Right atrium auricular region (tissue), 2 donors: ENCODE results near the gene GLB1L2. TPM values are rescaled to one million over a fixed set of nuclear protein-coding genes. Genes with fewer than 3 reads are reported as not detected.

Source experiments
- DNase-seq: peaks from one replicate; pipeline ENCODE4 v3.0.0-alpha.2; 2019; ENCODE audit warnings: low spot score
- H3K27ac ChIP-seq, 2 donors: fragments of 200-600 bp; sonication (generic); 1 replicate in 1 of 2; 2 replicates in 1 of 2; pipeline ENCODE4 v1.5.1; 2016 to 2019
- H3K27me3 ChIP-seq, 2 donors: fragments of 200-600 bp; sonication (generic); one replicate each; pipeline versions ENCODE4 v1.5.1 to v1.6.0; 2017 to 2019
- H3K36me3 ChIP-seq: fragments of 200-600 bp; sonication (generic); one replicate; pipeline ENCODE4 v1.5.1; 2016
- H3K4me1 ChIP-seq, 2 donors: fragments of 200-600 bp; sonication (generic); one replicate each; pipeline versions ENCODE4 v1.5.1 to v1.6.0; 2017 to 2019
- H3K4me3 ChIP-seq, 2 donors: fragments of 200-600 bp; sonication (generic); 1 replicate in 1 of 2; 2 replicates in 1 of 2; pipeline ENCODE4 v1.5.1; 2017 to 2019; ENCODE audit warnings: mild to moderate bottlenecking in 1 of 2, moderate library complexity in 1 of 2
- H3K9me3 ChIP-seq, 2 donors: fragments of 200-600 bp; sonication (generic); one replicate each; pipeline ENCODE4 v1.5.1; 2019
- total RNA-seq, 2 donors: library from RNA; depleted of rRNA; stranded (reverse); fragments of >200 nt; gene quantifications; one replicate each; pipeline ENCODE4 v1.1.0, GENCODE V29; 2016
- TF ChIP-seq, protein P1 (sequence below), 2 donors: fragments of 200-600 bp; sonication (generic); IDR thresholded peaks; one replicate each; pipeline ENCODE4 v1.5.1; 2019; ENCODE audit warnings: antibody characterized with exemption in 2 of 2

The GLB1L2 gene
- total RNA-seq, 2 donors from 2014 or later = 0.22 to 2.4 TPM

DNA sequence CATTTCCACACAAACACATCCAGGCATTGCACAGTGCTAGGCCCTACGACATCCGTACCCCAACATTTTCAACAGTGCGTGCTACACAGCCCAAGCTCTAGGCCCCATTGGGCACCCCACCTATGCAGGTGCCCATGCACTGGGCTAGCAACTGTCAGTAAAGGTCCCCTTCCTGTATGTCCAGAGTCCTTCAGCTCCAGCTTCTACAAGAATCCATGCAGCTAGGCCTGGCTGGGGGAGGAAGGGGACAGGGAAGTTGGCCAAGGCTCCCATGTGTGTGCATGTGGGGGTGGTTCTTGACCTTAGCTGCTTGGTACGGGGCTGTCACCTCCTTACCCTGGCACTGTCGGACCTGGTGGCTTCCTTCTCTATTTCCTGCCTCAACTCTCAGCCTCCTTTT lies 79.0 kb downstream of the GLB1L2 start:
- no peak overlapping the region for H3K27ac ChIP-seq
- H3K9me3 ChIP-seq = no peaks in the 10 kb centered on the region
- H3K4me3 ChIP-seq = no peak overlapping the region
- TF ChIP-seq, protein P1, sequence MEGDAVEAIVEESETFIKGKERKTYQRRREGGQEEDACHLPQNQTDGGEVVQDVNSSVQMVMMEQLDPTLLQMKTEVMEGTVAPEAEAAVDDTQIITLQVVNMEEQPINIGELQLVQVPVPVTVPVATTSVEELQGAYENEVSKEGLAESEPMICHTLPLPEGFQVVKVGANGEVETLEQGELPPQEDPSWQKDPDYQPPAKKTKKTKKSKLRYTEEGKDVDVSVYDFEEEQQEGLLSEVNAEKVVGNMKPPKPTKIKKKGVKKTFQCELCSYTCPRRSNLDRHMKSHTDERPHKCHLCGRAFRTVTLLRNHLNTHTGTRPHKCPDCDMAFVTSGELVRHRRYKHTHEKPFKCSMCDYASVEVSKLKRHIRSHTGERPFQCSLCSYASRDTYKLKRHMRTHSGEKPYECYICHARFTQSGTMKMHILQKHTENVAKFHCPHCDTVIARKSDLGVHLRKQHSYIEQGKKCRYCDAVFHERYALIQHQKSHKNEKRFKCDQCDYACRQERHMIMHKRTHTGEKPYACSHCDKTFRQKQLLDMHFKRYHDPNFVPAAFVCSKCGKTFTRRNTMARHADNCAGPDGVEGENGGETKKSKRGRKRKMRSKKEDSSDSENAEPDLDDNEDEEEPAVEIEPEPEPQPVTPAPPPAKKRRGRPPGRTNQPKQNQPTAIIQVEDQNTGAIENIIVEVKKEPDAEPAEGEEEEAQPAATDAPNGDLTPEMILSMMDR (IDR thresholded peaks at IDR 0.05) = no peak
- peaks cover 10 to 24% of the 10 kb centered on the region in 2 donors for H3K27me3 ChIP-seq
- DNase-seq = no peak
- no peaks in the 10 kb centered on the region for H3K36me3 ChIP-seq
- H3K4me1 ChIP-seq = peaks cover 0 to 13% of the 10 kb centered on the region in 2 donors

DNA sequence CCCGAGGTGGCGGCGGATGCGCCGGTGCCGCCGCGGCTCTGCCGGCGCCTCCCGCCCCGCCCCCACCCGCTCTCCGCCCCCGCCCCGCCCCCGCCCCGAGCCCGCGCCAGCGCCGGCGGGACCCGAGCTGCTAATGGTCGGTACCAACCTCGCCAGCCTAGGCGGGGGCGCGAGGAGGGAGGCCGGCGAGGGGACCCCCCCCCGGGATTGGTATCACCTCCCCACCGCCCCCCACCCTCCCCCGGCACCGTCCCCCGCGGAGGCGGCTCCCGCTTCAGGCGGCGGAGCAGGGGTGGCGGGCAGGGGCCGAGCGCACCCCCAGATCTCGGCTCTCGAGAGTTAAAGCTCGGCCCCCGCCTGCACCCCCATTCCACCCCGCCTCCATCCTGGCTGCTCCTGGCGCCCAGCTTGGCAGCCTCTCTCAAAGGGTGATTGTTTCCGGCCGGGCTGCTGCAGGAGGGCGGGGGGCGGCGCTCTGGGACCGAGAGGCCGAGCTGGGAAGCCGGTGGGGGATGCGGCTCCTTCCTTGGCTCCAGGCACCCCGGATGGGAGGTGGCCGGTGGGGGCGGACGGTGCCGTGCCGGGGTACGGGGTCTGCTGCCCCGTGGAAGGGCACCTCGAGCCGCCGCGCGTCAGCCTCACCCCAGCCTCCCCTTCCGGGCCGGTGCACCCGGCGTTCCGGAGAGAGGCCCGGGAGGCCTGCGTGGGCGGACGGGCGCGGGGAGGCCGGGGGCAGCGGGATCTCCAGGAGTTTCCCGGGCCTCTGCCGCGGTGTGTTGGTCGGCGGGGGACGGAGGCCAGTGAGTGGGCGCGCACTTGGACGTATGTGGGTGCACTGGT lies 80.6 kb downstream of the GLB1L2 start, which contains the start of gene B3GAT1:
TSS of gene B3GAT1 (minus strand) at position 40 of the 840 bp plus-strand sequence. CDS start 24,583 bp downstream, outside the sequence.
- Histone ChIP-seq H3K4me3 (peak within 1 kb of the TSS; percentile 31 to 48), H3K36me3 (no peaks in the 10 kb centered on the region), H3K27ac (no peak within 1 kb of the TSS), H3K27me3 (peaks cover 10 to 24% of the 10 kb centered on the region in 2 donors), H3K9me3 (no peaks in the 10 kb centered on the region), H3K4me1 (peaks cover 0 to 13% of the 10 kb centered on the region in 2 donors)
- TF ChIP-seq, protein P1 (IDR thresholded peaks at IDR 0.05) = no peak
- DNase-seq = no peak

DNA sequence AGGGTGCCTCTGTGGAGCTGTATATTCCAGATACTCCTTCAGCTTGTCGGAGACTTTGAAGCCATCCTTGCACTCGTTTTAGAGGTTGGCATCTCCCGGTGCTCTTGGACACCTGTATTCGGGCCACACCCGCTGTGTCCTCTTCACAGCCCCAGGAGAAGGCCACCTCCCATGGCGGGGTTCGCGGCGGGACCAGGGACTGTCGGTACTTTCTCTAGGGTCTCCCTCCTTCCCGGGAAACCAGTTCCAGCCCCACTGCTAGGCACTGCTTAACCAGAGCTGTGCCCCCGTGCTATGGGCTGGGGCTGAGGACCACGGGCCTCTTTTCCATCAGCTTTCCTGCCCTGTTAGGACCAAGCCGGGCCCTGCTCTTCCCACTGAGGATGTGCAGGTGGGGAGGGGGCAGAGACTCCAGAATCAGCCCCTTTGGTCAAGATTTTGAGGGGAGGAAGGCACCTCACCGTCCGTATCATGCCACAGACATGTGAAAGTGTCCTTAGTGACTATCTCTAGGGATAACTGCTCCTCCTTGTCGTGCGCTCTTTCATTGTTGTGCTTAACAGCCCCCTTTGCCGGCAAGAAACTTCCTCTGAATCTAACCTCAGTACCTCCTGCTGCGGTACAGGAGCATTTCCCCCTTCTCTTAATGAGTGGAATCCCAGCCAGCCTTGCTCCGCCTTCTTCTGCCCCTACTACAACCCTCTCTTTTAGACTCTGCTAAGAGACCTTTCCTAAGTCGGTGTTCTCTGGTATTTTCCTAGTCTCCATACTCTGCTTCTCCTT lies 81.4 kb downstream of the GLB1L2 start:
- H3K4me3 ChIP-seq = no peak overlapping the region
- H3K4me1 ChIP-seq = peaks cover 0 to 13% of the 10 kb centered on the region in 2 donors
- TF ChIP-seq, protein P1 (IDR thresholded peaks at IDR 0.05) = no peak

DNA sequence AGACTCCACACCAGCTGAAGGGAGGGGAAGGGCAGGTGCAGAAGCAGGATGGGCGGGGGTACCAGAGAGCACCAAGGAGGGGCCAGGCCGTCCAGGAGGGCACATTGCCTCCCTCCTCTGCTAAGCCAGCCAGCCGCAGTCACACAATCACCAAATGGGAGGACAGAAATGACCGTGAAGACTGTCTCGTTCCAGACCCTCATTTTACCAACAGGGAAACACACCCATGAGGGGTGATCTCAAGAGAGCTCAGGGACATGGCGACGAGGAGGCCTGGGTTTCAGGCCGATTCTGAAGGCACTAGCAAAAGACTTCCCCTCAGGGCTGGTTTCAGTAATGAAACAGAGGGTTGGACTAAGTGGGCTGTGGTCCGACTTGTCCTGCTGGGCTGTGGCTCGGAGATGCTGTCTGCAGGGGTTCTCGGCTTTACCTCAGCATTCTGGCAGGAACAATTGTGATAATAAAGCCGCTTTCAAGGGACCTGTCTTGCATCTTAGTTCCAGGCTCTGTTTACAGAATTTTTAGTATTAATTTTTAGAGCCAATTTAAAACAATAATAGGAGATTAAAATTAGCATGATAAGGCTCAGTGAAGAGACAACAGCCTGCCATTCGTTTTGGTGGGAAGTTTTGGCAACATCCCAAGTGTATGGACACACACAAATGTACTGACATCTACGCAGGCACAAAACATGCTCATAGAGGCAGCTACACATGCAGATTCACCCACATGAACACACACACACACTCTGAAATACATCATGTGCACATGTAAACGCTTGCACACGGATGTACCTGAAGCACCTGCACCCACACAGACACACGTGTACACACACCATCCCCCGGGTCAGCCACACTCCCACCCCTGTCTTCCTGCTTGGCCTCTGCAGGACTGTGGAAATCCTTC lies 82.3 kb downstream of the GLB1L2 start:
- Histone ChIP-seq H3K4me1 (peaks cover 0 to 13% of the 10 kb centered on the region in 2 donors), H3K27me3 (peaks cover 10 to 24% of the 10 kb centered on the region in 2 donors), H3K27ac (no peak overlapping the region), H3K9me3 (no peaks in the 10 kb centered on the region), H3K4me3 (no peak overlapping the region), H3K36me3 (no peaks in the 10 kb centered on the region)
- TF ChIP-seq, protein P1 (IDR thresholded peaks at IDR 0.05) = no peak
- no peak for DNase-seq

More for the DNA sequence above, 81.4 kb downstream of the GLB1L2 start:
- no peak overlapping the region for H3K27ac ChIP-seq
- H3K27me3 ChIP-seq = peaks cover 10 to 24% of the 10 kb centered on the region in 2 donors
- no peaks in the 10 kb centered on the region for H3K36me3 ChIP-seq
- no peak for DNase-seq
- H3K9me3 ChIP-seq = no peaks in the 10 kb centered on the region
